K562 (cell line): Measurements from ENCODE around the gene CTSZ. TPM values are rescaled to one million over a fixed set of nuclear protein-coding genes. Genes with fewer than 3 reads are reported as not detected.

Experiments
- ATF7 ChIP-seq: fragments of 450-650 bp; IDR thresholded peaks from 2 replicates; pipeline ENCODE4 v1.7.1; 2014; ENCODE audit warnings: mild to moderate bottlenecking, moderate library complexity
- COPS2 ChIP-seq: fragments of 450-650 bp; conservative IDR thresholded peaks from 2 replicates; pipeline ENCODE4 v1.6.1; 2016; ENCODE audit warnings: mild to moderate bottlenecking, moderate library complexity
- DACH1 ChIP-seq: fragments of 450-650 bp; IDR thresholded peaks from 2 replicates; pipeline ENCODE4 v1.6.1; 2018; ENCODE audit not compliant: partially characterized antibody
- ETS2 ChIP-seq: IDR thresholded peaks from 2 replicates; pipeline ENCODE4 v1.6.1; 2016; ENCODE audit warnings: borderline replicate concordance, missing genetic modification characterization, mild to moderate bottlenecking, moderate library complexity, missing compliant biosample characterization; ENCODE audit not compliant: poor library complexity, severe bottlenecking
- HOXB6 ChIP-seq: fragments of 250-450 bp; sonication (Bioruptor Pico); IDR thresholded peaks from 2 replicates; pipeline ENCODE4 v1.5.1; 2022; ENCODE audit warnings: mild to moderate bottlenecking, borderline replicate concordance
- JUN ChIP-seq, 2 experiments: sonication (generic) in 1 of 2; formaldehyde crosslinking in 1 of 2; IDR thresholded peaks; 2 replicates each; pipeline versions ENCODE4 v1.6.1 to v1.8.0; 2012 to 2022; ENCODE audit warnings: borderline replicate concordance in 2 of 2, mild to moderate bottlenecking in 2 of 2, improper control_type of control experiment in 1 of 2, low read depth in 1 of 2, low read length in 1 of 2, missing genetic modification reagents in 1 of 2
- NCOA1 ChIP-seq: fragments of 450-650 bp; IDR thresholded peaks from 2 replicates; pipeline ENCODE4 v1.6.1; 2016; ENCODE audit warnings: low read depth
- NELFE ChIP-seq: IDR thresholded peaks from 2 replicates; pipeline ENCODE4 v1.6.1; 2011; ENCODE audit warnings: mild to moderate bottlenecking; ENCODE audit not compliant: insufficient read depth, insufficient read length
- NR2C2 ChIP-seq, 2 experiments: fragments of 200-800 bp in 1 of 2; sonication (Bioruptor generic) in 1 of 2; sonication (generic) in 1 of 2; formaldehyde crosslinking in 1 of 2; IDR thresholded peaks; 2 replicates each; pipeline versions ENCODE4 v1.6.1 to v1.8.0; 2016 to 2022; ENCODE audit warnings: mild to moderate bottlenecking in 1 of 2, missing compliant biosample characterization in 1 of 2, missing genetic modification characterization in 1 of 2, missing genetic modification reagents in 1 of 2
- NRF1 ChIP-seq, 2 experiments: fragments of 450-650 bp; IDR thresholded peaks in 1 of 2; conservative IDR thresholded peaks in 1 of 2; 2 replicates each; pipeline ENCODE4 v1.6.1; 2014; ENCODE audit warnings: mild to moderate bottlenecking in 2 of 2
- PTTG1 ChIP-seq: fragments of 450-650 bp; IDR thresholded peaks from 2 replicates; pipeline ENCODE4 v1.6.1; 2016; ENCODE audit warnings: low read depth, mild to moderate bottlenecking, missing genetic modification characterization, missing compliant biosample characterization
- TFAP4 ChIP-seq: sonication (generic); formaldehyde crosslinking; IDR thresholded peaks from 2 replicates; pipeline ENCODE4 v1.8.0; 2022; ENCODE audit warnings: missing genetic modification reagents, mild to moderate bottlenecking, moderate library complexity, borderline replicate concordance
- THRA ChIP-seq: fragments of 450-650 bp; IDR thresholded peaks from 2 replicates; pipeline ENCODE4 v1.6.1; 2017; ENCODE audit warnings: mild to moderate bottlenecking, moderate library complexity
- THRB ChIP-seq: fragments of 450-650 bp; formaldehyde crosslinking; conservative IDR thresholded peaks from 2 replicates; pipeline ENCODE4 v1.4.0; 2022; ENCODE audit warnings: mild to moderate bottlenecking, missing genetic modification characterization
- USF2 ChIP-seq: sonication (generic); formaldehyde crosslinking; IDR thresholded peaks from 2 replicates; pipeline ENCODE4 v1.5.0; 2020; ENCODE audit warnings: missing genetic modification reagents
- VEZF1 ChIP-seq: fragments of 200-800 bp; sonication (Bioruptor generic); IDR thresholded peaks from 2 replicates; pipeline ENCODE4 v1.6.1; 2017; ENCODE audit warnings: missing genetic modification characterization, missing compliant biosample characterization
- ZBED1 ChIP-seq: IDR thresholded peaks from 2 replicates; pipeline ENCODE4 v1.6.1; 2014
- ZFP1 ChIP-seq: fragments of 450-650 bp; formaldehyde crosslinking; IDR thresholded peaks from 2 replicates; pipeline ENCODE4 v1.4.0; 2020; ENCODE audit warnings: mild to moderate bottlenecking, mixed read lengths
- ZNF197 ChIP-seq: fragments of 200-800 bp; sonication (Bioruptor generic); IDR thresholded peaks from 2 replicates; pipeline ENCODE4 v1.6.1; 2016; ENCODE audit warnings: low read depth, missing genetic modification characterization, missing compliant biosample characterization
- polyA plus RNA-seq, 8 experiments: library from polyadenylated mRNA; depleted of rRNA in 4 of 8; stranded (reverse) in 5 of 8; unstranded in 3 of 8; fragments of >200 nt; fragmentation: Nextera tagmentation in 2 of 8; fragmentation: Illumina TruSeq in 1 of 8; extraction: Ambion mirVana in 2 of 8; extraction: Trizol in 1 of 8; gene quantifications; 2 replicates each; pipeline versions ENCODE4 v1.2.1 to v1.2.3, GENCODE V29; 2011 to 2014; ENCODE audit warnings: inconsistent platforms in 1 of 8, missing spikeins in 1 of 8
- total RNA-seq, 7 experiments: library from RNA; depleted of rRNA in 6 of 7; stranded (reverse); fragments of >200 nt in 6 of 7; fragmentation: Illumina TruSeq in 2 of 7; extraction: Trizol in 2 of 7; gene quantifications; 2 replicates each; pipeline versions ENCODE4 v1.2.1 to v1.2.3, GENCODE V29; 2011 to 2021; ENCODE audit warnings: low replicate concordance in 1 of 7

Gene CTSZ
- total and polyA plus RNA-seq, 9 of the 15 experiments (the other 6 are each of a cell fraction or from before 2014, with no cell fraction given) = 1.6 to 143 (median 82.8) TPM

GRCh38 chr20:59010995-59011873 is 4.2 kb upstream of the CTSZ start (continued):
- TF ChIP-seq ZNF197 (CRISPR knock-in tag) (no peak), DACH1 (no peak), ATF7 (peak; percentile 59; the same call in 1 of the 2 replicates), ETS2 (tag) (no peak), COPS2 (no peak), NR2C2 (CRISPR knock-in tag; IDR thresholded peaks at IDR 0.05) (no peak), NR2C2 (tag; IDR thresholded peaks at IDR 0.05) (peak; percentile 3; the same call in 1 of the 2 replicates), ZFP1 (CRISPR knock-in tag) (no peak), HOXB6 (CRISPR knock-in tag) (no peak), NRF1 (conservative IDR thresholded peaks at IDR 0.05 in 1 of 2, IDR thresholded peaks at IDR 0.05 in 1 of 2) (no peak), JUN (IDR thresholded peaks at IDR 0.05; ENCODE audit: borderline replicate concordance, low read depth, low read length) (no peak), JUN (CRISPR knock-in tag; IDR thresholded peaks at IDR 0.05; ENCODE audit: borderline replicate concordance) (no peak), NCOA1 (no peak; the same call in 1 of the 2 replicates), THRA (no peak), NELFE (no peak), VEZF1 (CRISPR knock-in tag) (peak; percentile 66), USF2 (CRISPR knock-in tag) (no peak), PTTG1 (no peak), ZBED1 (no peak), THRB (CRISPR knock-in tag) (no peak), TFAP4 (CRISPR knock-in tag) (peak; percentile 37; the same call in 1 of the 2 replicates)
